Nucleus accumbens (tissue), 56 donors: ENCODE results near the gene TMEM187.
A peak's percentile ranks its signal among the peaks of the same experiment; 100 is the strongest.
"Not testable (repeated sequence)": the region's sequence is repeated elsewhere in the genome, so short reads cannot be mapped to it uniquely, and the experiment has no call there.

Experiments
- DNase-seq, 56 donors: peaks; one replicate each; lab custom pipeline; 2025; lab: John Stamatoyannopoulos, UW

Gene TMEM187

DNA sequence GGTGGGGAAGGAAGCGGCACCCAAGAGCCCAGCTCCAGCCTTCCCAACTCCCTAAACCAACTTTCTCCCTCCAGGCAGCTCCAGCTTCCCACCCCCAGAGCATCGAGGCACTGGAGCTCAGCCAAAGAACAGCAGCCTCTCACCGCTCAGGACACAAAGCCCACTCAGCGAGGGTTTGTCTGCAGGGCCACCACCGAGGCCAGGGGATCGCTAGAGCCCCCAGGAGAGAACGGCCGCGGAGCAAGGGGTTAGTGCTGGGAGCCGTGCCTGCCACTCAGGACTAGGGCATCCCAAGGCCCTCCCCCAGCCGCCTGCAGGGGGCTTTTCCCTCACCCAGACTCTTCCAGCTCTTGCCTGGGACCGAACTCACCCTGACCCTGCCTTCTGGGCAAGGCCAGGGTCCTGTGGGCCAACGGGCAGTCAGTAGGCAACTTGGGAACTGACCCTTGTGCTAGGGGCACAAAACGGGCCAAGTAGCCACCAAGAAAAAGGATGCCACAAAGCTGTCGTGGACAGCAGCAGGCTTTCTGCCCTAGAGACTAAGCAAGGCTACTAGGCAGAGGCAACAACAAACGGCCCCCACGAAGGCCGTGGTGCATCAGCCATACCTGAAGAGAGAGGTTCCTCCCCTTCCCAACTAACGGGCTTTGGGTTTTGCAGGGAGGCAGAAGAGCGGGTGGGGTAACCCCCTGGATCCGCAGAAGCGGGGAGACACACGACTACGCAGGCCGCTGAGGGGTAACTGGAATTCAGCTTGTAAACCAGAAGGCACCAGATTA lies 3.2 kb upstream of the TMEM187 start:
- DNase-seq: peak in 4 of 56 donors; percentile 30 to 50 (median 37)

DNA sequence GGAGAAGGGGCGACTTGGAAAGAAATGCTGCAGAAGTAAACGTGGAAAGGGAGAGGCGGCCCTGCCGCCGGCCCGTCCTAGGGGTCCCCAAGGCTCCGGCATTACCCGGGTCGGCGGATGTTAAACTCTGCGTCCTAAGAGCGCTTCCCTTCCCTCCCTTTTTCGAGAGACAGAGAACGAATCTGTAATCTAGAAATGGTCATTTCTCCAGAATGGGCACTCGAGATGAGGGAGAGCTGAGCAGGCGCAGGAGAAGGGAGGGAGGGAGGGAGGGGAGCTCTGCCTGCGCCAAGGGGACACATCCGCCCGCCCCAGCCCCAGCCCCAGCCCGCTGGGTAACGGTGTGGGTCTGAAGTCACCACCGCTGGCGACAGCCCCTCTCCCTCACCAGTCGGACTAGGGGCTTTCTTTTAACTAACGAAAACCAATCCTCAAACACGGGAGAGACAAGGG lies 2.6 kb upstream of the TMEM187 start:
- peak in 38 of 56 donors; percentile 14 to 77 (median 54) for DNase-seq

DNA sequence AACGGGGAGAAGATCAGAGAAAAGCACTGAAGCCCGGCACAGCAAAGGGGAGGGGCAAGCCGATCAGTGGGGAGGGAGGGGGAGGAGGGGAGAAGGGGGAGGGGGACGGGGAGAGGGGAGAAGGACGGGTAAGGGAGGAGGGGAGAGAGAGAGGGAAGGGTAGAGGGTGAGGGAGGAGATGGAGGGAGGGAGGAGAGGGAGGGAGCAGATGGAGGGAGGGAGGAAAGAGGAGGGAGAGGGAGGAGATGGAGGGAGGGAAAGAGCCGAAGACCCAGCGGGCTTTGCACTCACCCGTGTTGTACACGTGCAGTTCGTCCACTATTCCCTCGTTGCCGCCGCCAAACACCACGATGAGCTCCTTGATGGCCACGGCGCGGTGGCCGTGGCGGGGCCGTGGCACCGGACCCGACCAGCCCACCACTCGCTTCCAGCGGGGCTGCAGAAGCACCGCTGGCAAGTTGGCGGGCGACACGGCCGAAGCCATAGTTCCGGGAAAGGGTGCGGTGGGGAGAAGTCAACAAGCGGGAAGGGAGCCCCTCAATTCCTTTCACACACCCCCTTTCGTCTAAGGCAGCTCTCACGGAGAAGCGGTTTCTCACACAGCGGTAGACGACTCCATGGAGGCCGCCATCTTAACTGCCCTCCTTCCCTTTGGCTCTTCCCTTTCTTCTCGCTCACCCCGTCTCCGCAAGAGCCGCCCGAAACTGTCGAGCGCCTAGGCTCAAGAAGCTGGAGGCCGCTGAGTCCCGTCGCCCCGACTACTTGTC lies 2.0 kb upstream of the TMEM187 start:
- peak in 39 of 56 donors; percentile 14 to 86 (median 62) for DNase-seq

DNA sequence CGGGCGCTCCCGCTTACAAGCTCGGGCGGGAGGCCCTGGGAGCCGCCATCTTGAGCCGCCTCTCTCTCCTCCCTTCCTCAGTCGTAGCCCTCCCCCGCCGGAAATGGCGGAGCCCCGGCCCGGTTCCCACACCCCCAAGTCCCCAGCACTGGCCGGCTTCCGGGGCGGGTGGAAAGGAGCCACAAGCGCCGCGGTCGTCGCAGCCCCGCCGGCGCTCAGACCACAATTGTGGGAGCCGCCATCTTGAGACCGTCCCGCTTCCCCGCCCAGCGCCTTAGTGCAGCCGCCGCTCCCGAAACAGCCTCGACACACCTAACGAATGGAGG lies 1.5 kb upstream of the TMEM187 start:
- DNase-seq: peak in 55 of 56 donors; percentile 8 to 93 (median 81)

DNA sequence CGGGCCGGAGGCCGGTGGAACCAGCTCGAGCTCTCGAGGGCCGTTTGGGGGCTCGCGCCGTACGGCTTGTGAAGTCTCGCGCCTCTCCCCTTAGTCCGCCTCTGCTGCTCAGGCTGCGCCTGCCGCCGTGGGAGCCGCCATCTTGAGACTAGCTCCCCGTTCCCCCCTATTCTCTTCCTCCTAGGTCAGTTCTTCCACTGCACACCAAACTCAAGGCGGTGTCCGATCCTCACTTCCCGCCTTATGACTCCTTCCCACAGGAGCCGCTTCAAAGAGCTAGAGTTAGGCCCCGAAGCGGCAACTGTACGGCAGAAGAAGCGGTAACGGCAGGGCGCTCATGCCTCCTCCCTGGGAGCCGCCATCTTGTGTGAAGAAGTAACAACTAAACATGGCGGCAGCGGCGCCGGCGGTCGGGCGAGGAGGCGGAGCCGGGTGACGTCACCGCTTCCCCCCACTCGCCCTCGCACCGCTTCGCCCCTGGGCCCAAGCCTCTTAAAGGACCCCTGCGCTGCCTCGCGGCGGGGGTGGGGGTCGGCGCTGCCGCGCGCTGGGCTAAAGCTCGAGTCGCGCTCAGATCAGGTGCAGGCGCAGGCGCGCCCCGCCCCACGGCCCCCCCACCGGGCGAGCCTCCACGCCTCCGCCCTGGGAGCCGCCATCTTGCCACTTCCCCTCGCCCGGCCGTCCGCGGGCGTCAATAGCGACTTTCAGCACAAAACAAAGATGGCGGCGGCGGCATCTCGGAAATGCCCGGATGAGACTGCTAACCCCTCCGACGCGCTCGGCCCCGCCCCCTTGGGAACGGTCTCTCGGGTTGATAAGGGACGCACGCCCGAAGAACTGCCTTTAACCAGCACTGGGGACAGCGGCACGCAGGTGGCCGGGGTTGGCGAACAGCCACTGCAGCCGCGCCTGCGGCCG lies 845 bp upstream of the TMEM187 start, which contains the start of gene HCFC1:
Gene HCFC1, minus strand, starts transcription at position 369 of the 918 bp plus-strand sequence. CDS start 978 bp downstream, outside the sequence.
- peak in 54 of 56 donors; percentile 58 to 93 (median 85) for DNase-seq

DNA sequence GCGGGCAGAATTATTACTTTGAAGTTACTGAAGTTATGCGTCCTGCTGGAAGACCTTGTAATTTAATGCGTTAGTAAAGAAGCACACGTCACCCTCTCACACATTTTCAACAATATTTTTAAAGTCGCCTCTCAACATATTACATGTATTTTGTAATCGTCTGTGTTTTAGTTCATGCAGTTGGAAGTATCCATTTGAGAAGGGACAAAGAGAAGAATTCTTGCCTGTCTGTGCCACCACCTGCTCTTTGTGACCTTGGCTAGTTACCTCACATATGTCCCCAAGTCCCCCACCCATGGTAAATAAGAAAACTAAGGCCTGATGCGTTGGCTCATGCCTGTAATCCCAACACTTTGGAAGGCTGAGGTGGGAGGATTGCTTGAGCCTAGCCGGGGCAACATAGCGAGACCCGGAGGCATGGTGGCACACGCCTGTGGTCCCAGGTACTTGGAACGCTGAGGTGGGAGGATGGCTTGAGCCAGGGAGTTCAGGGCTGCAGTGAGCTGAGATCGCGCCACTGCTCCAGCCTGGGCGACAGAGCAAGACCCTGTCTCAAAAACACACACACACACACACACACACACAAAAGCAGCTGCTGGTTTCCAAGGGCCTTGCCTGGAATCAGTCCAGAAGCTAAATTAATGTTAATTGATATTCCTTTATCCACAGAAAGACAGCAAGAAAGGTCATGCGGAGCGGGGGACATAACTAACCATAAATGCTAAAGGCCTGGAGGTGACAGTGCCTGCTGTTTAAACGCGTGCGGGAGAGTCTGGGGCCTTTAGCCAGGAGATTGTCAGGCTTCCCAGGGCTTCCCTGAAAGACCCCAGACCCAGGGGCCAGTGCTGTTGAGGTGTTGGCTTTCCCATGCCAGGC lies 811 bp downstream of the TMEM187 start:
- no peak for DNase-seq

DNA sequence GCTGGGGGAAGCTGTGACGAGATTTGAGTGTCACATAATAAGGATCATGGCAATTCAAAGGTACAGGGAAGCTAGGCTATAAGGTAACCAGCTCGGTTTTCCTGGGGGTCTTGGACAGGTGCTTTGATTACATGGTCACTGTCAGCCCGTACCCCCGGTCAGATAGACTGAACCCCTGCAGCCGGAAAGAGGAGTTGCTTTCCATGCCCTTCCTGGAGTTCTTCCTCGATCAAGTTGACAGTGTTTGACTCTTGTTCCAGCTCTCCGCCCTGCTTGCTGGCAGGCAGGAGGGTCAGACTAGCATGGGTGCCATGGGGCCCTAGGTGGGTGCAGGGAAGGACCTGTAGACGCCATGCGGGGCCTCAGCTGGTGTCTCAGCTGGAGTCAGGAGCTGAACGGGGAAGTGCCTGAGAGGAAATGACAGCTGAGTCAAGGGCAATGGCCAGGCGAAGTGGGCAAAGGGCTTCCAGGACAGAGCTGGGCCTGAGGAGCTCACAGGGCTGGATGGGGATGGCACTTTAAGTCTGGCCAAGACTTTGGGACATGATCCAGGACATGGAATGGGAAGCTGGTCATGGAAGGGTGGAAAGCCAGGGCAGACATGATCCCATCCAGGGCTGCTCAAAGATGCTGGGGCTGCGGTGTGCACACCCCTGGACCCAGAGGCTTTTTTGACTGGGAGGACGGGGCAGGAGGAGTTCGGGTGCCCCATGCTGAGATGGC lies 1.6 kb downstream of the TMEM187 start:
- DNase-seq: peak in 1 of 56 donors; percentile 6

DNA sequence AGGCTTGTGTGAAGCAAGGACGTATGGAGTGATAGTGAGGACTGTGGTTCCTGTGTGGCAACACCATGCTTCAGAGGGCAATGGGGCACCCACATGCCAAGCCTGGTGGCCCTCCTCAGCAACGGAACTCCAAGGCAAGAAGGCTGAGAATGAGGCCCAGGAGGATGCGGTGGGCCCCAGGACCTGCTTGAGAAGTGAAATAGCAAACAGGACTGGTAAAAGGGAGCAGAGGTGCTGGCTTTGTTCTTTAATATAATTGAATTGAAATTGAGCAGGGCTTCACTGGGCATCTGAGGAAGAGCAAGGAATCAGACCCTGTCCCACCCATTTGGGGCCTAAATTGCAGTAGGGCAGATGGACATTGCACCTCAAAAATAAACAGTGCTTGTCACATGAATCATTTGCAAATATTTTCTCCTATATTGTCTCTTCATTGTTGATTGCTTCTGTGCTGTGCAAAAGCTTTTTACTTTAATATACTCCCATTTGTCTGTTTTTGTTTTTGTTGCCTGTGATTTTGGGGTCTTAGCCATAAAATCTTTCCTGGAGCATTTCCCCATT lies 2.3 kb downstream of the TMEM187 start:
- DNase-seq: no peak

DNA sequence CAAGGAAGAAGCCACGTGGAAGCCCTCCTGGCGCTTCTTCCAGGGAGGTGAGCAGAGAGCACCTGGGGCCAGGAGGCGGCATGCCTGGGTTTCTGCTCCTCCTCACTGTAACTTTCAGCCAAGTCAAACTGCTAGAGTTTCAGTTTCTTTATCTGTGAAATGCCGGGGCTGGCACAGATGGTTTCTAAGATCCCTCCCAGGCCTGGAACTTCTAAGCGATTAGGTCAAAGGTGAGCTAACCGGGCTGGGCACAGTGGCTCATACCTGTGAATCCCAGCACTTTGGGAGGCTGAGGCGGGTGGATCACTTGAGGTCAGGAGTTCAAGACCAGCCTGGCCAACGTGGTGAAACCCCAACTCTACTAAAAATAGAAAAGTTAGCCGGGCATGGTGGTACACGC lies 7.8 kb downstream of the TMEM187 start:
- DNase-seq: not testable (repeated sequence)

DNA sequence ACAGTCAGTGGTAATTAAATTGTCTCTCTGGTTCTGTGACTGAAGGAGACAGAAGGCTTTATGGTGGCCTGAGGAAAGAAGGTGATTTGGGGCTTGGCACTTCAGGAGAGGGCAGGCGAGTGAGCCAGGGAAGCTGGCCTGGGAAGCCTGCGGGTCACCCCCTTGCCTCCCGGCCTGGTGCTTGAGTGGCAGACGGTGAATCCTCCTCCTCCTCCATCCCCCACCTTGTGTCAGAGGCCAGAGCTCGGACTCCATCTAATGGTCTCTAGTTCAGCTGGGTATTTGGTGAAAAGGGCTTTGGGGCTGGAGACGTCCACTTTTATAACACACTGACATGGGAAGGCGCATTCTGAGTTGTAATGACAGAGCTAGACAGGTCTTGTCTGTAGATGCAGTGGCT lies 8.7 kb downstream of the TMEM187 start:
- no peak for DNase-seq

DNA sequence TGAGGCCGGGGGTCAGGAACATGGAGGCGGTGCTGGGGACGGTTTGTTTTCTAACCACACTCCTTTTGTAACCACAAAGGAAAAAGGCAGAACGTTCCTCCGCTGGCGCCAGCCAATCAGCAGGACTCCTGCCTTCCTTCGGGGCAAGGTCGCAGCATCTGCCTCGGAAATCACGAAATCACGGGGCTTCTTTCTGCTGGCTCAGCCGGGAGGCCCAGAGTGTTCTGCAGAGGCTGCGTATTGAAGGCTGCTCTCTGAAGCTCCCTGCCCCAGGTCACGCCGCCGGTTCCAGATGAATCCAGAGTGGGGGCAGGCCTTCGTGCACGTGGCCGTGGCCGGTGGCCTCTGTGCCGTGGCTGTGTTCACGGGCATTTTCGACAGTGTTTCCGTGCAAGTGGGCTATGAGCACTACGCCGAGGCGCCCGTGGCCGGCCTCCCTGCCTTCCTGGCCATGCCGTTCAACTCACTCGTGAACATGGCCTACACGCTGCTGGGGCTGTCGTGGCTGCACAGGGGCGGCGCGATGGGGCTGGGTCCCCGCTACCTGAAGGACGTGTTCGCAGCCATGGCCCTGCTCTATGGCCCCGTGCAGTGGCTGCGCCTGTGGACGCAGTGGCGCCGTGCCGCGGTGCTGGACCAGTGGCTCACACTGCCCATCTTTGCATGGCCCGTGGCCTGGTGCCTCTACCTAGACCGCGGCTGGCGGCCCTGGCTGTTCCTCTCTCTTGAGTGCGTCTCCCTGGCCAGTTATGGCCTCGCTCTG lies 9.4 kb downstream of the TMEM187 start:
- peak in 4 of 56 donors; percentile 1 to 20 (median 8) for DNase-seq

DNA sequence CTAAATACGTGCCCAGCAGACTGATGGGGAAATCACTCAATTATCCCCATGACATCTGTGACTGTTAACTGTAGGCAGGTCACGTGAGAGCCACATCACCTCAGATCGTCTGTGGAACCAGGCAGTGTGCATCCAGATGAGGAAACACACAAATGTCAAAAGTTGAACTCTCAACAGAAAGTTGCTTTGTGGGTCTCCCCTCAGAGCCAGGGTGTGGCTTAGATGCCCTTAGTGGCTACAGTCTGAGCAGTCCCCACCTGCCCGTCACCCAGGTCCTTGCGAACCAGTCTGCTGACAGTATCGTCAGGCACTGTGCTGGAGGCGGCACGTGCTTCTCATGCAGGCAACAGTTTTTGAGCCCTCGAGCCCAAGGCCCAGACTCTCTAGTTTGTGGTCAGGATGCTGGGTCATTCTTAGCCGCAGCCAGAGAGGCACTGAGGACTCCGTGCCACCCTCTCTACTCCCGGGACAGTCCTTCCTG lies 10.8 kb downstream of the TMEM187 start:
- DNase-seq: no peak

DNA sequence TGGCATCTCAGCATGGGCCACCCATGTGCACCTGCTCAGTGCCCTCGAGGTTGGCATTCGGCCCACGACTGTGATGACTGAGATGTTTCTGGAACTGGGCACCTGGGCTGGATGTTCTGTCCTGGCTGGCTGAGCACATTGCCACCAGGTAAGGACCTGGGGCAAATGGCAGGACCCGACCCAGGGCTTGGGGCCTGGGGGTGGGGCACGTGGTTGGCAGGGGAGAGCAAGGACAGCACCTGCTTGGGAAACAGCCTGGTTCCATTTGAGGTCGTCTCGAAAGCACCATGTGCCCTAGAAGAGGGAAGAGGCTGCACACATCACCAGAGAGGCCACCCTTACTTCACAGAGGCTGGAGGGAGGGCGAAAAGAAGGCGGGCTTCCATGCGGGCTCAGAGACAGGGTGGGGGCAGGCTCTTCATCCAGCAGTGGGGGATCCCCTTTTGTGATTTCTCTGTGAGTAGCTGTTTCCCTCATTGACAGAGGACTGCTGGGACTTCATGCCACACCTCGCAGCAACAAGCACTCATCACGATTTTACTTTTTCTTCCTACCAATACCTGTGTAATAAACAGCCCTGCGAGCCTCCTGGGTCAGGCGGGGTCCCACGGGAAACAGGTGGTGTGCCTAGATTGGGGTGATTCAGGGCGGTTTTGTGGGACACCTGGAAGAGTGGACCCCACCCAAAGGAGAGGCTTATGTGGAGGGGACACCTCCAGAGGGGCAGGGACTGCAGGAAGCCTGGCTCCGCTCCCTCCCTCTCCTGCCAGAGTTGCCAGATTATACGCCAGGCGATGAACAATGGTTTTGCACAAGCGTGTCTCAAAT lies 12.0 kb downstream of the TMEM187 start:
- no peak for DNase-seq

DNA sequence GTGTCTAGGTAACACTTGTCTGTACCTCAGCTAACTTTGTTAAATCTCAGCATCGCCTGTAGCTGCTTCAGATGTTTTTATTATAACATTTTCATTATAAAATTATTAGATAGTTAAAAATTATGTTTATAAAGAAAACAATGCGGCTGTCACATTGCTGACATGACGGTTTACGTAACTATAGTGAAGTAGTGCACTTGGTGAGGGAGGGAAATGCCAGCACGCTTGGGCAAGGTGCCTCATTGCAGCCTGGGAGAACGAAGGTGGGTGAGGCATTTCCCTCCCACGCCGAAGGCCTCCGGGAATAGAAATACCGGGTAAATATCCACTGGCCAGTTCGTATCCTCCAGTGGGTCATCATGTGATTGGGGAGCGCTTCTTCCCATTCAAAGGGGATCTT lies 15.9 kb downstream of the TMEM187 start:
- DNase-seq: no peak

DNA sequence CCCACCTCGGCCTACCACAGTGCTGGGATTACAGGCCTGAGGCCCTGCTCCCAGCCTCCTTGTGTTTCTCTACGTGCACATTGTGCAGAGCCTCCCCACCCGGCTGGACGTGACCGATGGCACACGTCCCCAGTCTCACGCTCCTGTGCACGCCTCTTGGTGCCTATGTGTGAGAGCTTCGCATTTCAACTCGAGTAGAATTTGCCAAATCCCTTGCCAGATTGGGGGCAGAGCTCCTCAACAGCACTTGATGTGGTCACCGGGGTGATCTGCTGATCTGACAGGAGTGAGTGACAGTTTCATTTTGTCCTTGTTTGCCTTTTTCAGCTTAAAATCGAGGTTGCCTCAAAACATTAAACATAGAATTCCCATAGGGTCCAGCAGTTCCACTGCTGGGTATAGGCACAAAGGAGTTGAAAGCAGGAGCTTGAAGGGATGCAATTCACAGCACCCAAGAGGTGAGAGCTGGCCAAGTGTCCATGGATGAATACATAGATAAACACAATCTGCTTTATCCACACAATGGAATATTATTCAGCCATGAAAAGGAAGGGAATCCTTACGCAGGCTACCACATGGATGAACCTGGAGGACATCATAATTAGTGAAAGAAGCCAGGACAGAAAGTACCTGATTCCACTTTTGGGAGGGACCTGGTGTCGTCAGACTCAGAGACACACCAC lies 17.6 kb downstream of the TMEM187 start:
- DNase-seq: no peak

DNA sequence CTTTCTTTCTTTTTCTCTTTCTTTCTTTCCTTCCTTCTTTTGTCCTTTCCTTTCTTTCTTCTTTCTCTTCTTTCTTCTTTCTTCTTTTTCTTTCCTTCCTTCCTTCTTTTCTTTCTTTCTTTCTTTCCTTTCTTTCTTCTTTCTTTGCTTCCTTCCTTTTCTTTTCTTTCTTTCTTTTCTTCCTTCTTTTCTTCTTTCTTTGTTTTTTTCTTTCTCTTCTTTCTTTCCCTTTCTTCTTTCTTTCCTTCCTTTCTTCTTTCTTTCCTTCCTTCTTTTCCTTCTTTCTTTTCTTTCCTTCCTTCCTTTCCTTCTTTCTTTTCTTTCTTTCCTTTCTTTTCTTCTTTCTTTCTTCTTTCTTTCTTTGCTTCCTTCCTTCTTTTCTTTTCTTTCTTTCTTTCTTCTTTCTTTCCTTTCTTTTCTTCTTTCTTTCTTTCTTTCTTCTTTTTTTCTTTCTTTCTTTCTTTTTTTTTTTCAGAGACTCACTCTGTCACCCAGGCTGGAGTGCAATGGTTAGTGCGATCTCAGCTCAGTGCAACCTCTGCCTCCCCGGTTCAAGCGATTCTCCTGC lies 18.5 kb downstream of the TMEM187 start:
- DNase-seq: no peak
